T47D (cell line): ENCODE results near the gene MIDN.

Experiments
- DNase-seq, 2 experiments: peaks; one replicate each; pipeline versions ENCODE4 v3.0.0 to v3.0.0-alpha.2; 2011 to 2012; ENCODE audit warnings: low read depth in 1 of 2, low spot score in 1 of 2
- JUND ChIP-seq: IDR thresholded peaks from 2 replicates; pipeline ENCODE4 v1.6.1; 2012; ENCODE audit warnings: low read depth
- in situ Hi-C: cut with HindIII; loops from 2 replicates; pipeline ENCODE4 v1.10.0; 2016; ENCODE audit warnings: low sequenced_read_pairs, low pct_unique_long_range_greater_than_20kb

MIDN gene

GRCh38 chr19:1271528-1272422, 23.4 kb downstream of the MIDN start:
- DNase-seq: no peak
- in situ Hi-C loops: no loop called here

GRCh38 chr19:1272423-1273262, 24.3 kb downstream of the MIDN start:
- DNase-seq: no peak
- no peak for TF ChIP-seq JUND
- in situ Hi-C loops: no loop called here

More at GRCh38 chr19:1271528-1272422, 23.4 kb downstream of the MIDN start:
- no peak for TF ChIP-seq JUND

GRCh38 chr19:1273263-1274041, 25.1 kb downstream of the MIDN start:
- TF ChIP-seq JUND: no peak
- in situ Hi-C loops: no loop called here

GRCh38 chr19:1274081-1274851, 25.9 kb downstream of the MIDN start:
- no peak for TF ChIP-seq JUND
- in situ Hi-C loops: no loop called here
- no peak for DNase-seq

More at GRCh38 chr19:1273263-1274041, 25.1 kb downstream of the MIDN start:
- no peak for DNase-seq

GRCh38 chr19:1274852-1275259, 26.5 kb downstream of the MIDN start:
- in situ Hi-C loops: no loop called here
- TF ChIP-seq JUND: no peak

GRCh38 chr19:1275260-1275975, 27.0 kb downstream of the MIDN start, which contains the start of gene FAM174C:
Gene FAM174C (plus strand): TSS chr19:1275530. CDS start chr19:1275550, 20 bp downstream.
- in situ Hi-C loops: no loop called here
- peak; percentile 92 to 97 for DNase-seq
- TF ChIP-seq JUND: no peak

More at GRCh38 chr19:1274852-1275259, 26.5 kb downstream of the MIDN start:
- DNase-seq: no peak

- DNase-seq: no peak
- no peak for TF ChIP-seq JUND
- in situ Hi-C loops: no loop called here
Observed at GRCh38 chr19:1275976-1276627, 27.7 kb downstream of the MIDN start.

GRCh38 chr19:1276628-1277022, 28.2 kb downstream of the MIDN start:
- no peak for DNase-seq
- no peak for TF ChIP-seq JUND
- in situ Hi-C loops: no loop called here

GRCh38 chr19:1277061-1277460, 28.7 kb downstream of the MIDN start:
- in situ Hi-C loops: no loop called here
- no peak for DNase-seq
- TF ChIP-seq JUND: no peak

GRCh38 chr19:1278074-1278473, 29.7 kb downstream of the MIDN start:
- DNase-seq: no peak
- in situ Hi-C loops: no loop called here
- no peak for TF ChIP-seq JUND
